SK-N-SH treated with all-trans-retinoic acid at 6 μM for 48 hours (cell line): ENCODE data around the gene CDH4.

Source experiments
- RARB ChIP-seq: fragments of 250-450 bp; sonication (Bioruptor Pico); IDR thresholded peaks from 2 replicates; pipeline ENCODE4 v1.8.0; 2021; ENCODE audit warnings: mild to moderate bottlenecking, moderate library complexity
- TCF4 ChIP-seq: fragments of 250-450 bp; sonication (Bioruptor Pico); IDR thresholded peaks from 2 replicates; pipeline ENCODE4 v1.8.0; 2021; ENCODE audit warnings: mild to moderate bottlenecking, moderate library complexity, borderline replicate concordance
- ZFP3 ChIP-seq: fragments of 250-450 bp; sonication (Bioruptor Pico); IDR thresholded peaks from 2 replicates; pipeline ENCODE4 v1.5.0; 2020; ENCODE audit warnings: mild to moderate bottlenecking, moderate library complexity
- TF ChIP-seq, protein P1 (sequence below): fragments of 250-450 bp; sonication (Bioruptor Pico); IDR thresholded peaks from 2 replicates; pipeline ENCODE4 v1.5.1; 2021; ENCODE audit warnings: mild to moderate bottlenecking, moderate library complexity
- TF ChIP-seq, protein P2 (sequence below): fragments of 250-450 bp; sonication (Bioruptor Pico); IDR thresholded peaks from 2 replicates; pipeline ENCODE4 v1.5.0; 2020; ENCODE audit warnings: mild to moderate bottlenecking, moderate library complexity

- TF ChIP-seq ZFP3 (CRISPR knock-in tag) (no peak), RARB (CRISPR knock-in tag) (no peak), TCF4 (no peak)
- TF ChIP-seq, protein P1, sequence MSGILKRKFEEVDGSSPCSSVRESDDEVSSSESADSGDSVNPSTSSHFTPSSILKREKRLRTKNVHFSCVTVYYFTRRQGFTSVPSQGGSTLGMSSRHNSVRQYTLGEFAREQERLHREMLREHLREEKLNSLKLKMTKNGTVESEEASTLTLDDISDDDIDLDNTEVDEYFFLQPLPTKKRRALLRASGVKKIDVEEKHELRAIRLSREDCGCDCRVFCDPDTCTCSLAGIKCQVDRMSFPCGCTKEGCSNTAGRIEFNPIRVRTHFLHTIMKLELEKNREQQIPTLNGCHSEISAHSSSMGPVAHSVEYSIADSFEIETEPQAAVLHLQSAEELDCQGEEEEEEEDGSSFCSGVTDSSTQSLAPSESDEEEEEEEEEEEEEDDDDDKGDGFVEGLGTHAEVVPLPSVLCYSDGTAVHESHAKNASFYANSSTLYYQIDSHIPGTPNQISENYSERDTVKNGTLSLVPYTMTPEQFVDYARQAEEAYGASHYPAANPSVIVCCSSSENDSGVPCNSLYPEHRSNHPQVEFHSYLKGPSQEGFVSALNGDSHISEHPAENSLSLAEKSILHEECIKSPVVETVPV (CRISPR knock-in tag): no peak
- TF ChIP-seq, protein P2, sequence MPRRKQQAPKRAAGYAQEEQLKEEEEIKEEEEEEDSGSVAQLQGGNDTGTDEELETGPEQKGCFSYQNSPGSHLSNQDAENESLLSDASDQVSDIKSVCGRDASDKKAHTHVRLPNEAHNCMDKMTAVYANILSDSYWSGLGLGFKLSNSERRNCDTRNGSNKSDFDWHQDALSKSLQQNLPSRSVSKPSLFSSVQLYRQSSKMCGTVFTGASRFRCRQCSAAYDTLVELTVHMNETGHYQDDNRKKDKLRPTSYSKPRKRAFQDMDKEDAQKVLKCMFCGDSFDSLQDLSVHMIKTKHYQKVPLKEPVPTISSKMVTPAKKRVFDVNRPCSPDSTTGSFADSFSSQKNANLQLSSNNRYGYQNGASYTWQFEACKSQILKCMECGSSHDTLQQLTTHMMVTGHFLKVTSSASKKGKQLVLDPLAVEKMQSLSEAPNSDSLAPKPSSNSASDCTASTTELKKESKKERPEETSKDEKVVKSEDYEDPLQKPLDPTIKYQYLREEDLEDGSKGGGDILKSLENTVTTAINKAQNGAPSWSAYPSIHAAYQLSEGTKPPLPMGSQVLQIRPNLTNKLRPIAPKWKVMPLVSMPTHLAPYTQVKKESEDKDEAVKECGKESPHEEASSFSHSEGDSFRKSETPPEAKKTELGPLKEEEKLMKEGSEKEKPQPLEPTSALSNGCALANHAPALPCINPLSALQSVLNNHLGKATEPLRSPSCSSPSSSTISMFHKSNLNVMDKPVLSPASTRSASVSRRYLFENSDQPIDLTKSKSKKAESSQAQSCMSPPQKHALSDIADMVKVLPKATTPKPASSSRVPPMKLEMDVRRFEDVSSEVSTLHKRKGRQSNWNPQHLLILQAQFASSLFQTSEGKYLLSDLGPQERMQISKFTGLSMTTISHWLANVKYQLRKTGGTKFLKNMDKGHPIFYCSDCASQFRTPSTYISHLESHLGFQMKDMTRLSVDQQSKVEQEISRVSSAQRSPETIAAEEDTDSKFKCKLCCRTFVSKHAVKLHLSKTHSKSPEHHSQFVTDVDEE (CRISPR knock-in tag): no peak
Measured at GRCh38 chr20:61847986-61848385, 595.9 kb downstream of the CDH4 start.
